ENCODE data around the gene AFF3. TPM values are rescaled to one million over a fixed set of nuclear protein-coding genes. Genes with fewer than 3 reads are reported as not detected.

The AFF3 gene
- total RNA-seq, 1 experiment from 2014 or later, result 0.22 TPM

- H3K4me1 ChIP-seq (ENCODE audit: insufficient read depth, low read length), result no peaks in the 10 kb centered on the region
- no peak overlapping the region for H2BK12ac ChIP-seq (ENCODE audit: insufficient read length, low read depth, low read length)
- no peak overlapping the region for H3K56ac ChIP-seq (ENCODE audit: insufficient read length, low read depth, low read length)
- no peak overlapping the region for H3K27ac ChIP-seq (ENCODE audit: insufficient read length, low read depth, low read length)
- H3K9me3 ChIP-seq (ENCODE audit: control insufficient read depth, low read depth, low read length), result no peaks in the 10 kb centered on the region
- Mint-ChIP-seq H3K4me1 (no peaks in the 10 kb centered on the region), H3K27me3 (ENCODE audit: low read depth) (peaks cover 8% of the 10 kb centered on the region), H3K4me3 (no peak overlapping the region), H3K9me3 (no peaks in the 10 kb centered on the region), H3K36me3 (ENCODE audit: insufficient read depth in 1 of 3, low read depth in 3 of 3) (no peaks in the 10 kb centered on the region), H3K27ac (no peak overlapping the region)
- no peak overlapping the region for H3K9ac ChIP-seq (ENCODE audit: extremely low read depth, insufficient read length, low read length)
- no peaks in the 10 kb centered on the region for H4K20me1 ChIP-seq (ENCODE audit: control insufficient read depth, insufficient read depth, insufficient read length)
- no peak overlapping the region for H3K4ac ChIP-seq (ENCODE audit: low read depth, low read length)
- no peak for DNase-seq
- H3K79me1 ChIP-seq (ENCODE audit: insufficient read depth, low read depth, low read length, poor library complexity, severe bottlenecking), result no peaks in the 10 kb centered on the region
- H3K79me2 ChIP-seq (ENCODE audit: insufficient read depth, low read length), result no peaks in the 10 kb centered on the region
- H2AK5ac ChIP-seq (ENCODE audit: insufficient read length, low read length), result no peak overlapping the region
- no peak overlapping the region for H3K4me2 ChIP-seq (ENCODE audit: insufficient read depth, insufficient read length, low read length)
- H3K27me3 ChIP-seq (ENCODE audit: insufficient read depth, low read length), result no peaks in the 10 kb centered on the region
- no peak overlapping the region for H3K18ac ChIP-seq (ENCODE audit: insufficient read length, low read depth, low read length)
- H4K91ac ChIP-seq (ENCODE audit: insufficient read length, low read depth, low read length), result no peak overlapping the region
- H4K8ac ChIP-seq (replicated peaks; ENCODE audit: insufficient read length, low read depth, low read length), result no peak overlapping the region
- no peak overlapping the region for H3T11ph ChIP-seq (ENCODE audit: low read length)
- no peak overlapping the region for H2BK20ac ChIP-seq (ENCODE audit: low read depth, low read length, poor library complexity, severe bottlenecking)
- no peak overlapping the region for H2BK120ac ChIP-seq (ENCODE audit: low read depth, low read length, poor library complexity, severe bottlenecking)
- H2BK15ac ChIP-seq (ENCODE audit: low read depth, low read length), result no peak overlapping the region
- no peak overlapping the region for H2BK5ac ChIP-seq (ENCODE audit: insufficient read length, low read length)
- H3K23me2 ChIP-seq (ENCODE audit: insufficient read length, low read depth, low read length, poor library complexity, severe bottlenecking), result no peaks in the 10 kb centered on the region
- H3K23ac ChIP-seq (ENCODE audit: insufficient read length, low read depth, low read length), result no peak overlapping the region
- H3K14ac ChIP-seq (ENCODE audit: insufficient read depth, low read length), result no peak overlapping the region
- no peak for TF ChIP-seq CTCF (conservative IDR thresholded peaks at IDR 0.05)
- H2AFZ ChIP-seq (ENCODE audit: low read length), result no peak overlapping the region
- no CpG with 5 or more reads among the region's 1 CpG for WGBS (ENCODE audit: extremely low coverage, insufficient read length, low lambda C conversion rate)
- no peak overlapping the region for H4K5ac ChIP-seq (ENCODE audit: insufficient read length, low read depth, low read length)
These were observed 386.3 kb downstream of the AFF3 start for GRCh38 chr2:99756059-99756458.
